T-helper 2 cell treated with Interferon-gamma antibody and Interleukin-4, amounts not matched to agents 5 μg/mL and 100 μg/mL, for 36 hours (primary cell): Measurements from ENCODE around the gene ACSL3.

Experiments
- DNase-seq: peaks from one replicate; pipeline ENCODE4 v3.0.0; 2021; ENCODE audit warnings: low spot score
- H3K27ac Mint-ChIP-seq: one replicate; pipeline ENCODE4 v1.8.0; 2021; ENCODE audit warnings: mild to moderate bottlenecking, mixed read lengths
- H3K27me3 Mint-ChIP-seq: one replicate; pipeline ENCODE4 v1.8.0; 2021; ENCODE audit warnings: low read depth, mixed read lengths
- H3K36me3 Mint-ChIP-seq: one replicate; pipeline ENCODE4 v1.8.0; 2021; ENCODE audit warnings: low read depth, mixed read lengths
- H3K4me1 Mint-ChIP-seq: one replicate; pipeline ENCODE4 v1.8.0; 2021; ENCODE audit warnings: low read depth, mixed read lengths
- H3K4me3 Mint-ChIP-seq: one replicate; pipeline ENCODE4 v1.8.0; 2022; ENCODE audit warnings: mild to moderate bottlenecking, moderate library complexity, mixed read lengths
- H3K9me3 Mint-ChIP-seq: one replicate; pipeline ENCODE4 v1.8.0; 2021; ENCODE audit warnings: mixed read lengths

ACSL3 gene

DNA sequence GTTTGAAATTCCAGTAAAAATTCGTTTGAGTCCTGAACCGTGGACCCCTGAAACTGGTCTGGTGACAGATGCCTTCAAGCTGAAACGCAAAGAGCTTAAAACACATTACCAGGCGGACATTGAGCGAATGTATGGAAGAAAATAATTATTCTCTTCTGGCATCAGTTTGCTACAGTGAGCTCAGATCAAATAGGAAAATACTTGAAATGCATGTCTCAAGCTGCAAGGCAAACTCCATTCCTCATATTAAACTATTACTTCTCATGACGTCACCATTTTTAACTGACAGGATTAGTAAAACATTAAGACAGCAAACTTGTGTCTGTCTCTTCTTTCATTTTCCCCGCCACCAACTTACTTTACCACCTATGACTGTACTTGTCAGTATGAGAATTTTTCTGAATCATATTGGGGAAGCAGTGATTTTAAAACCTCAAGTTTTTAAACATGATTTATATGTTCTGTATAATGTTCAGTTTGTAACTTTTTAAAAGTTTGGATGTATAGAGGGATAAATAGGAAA is 80.7 kb downstream of the ACSL3 start:
- Mint-ChIP-seq H3K4me1 (peaks cover 6% of the 10 kb centered on the region), H3K36me3 (peaks cover 29% of the 10 kb centered on the region), H3K27ac (no peak overlapping the region), H3K4me3 (no peak overlapping the region), H3K27me3 (no peaks in the 10 kb centered on the region), H3K9me3 (peaks cover 13% of the 10 kb centered on the region)
- no peak for DNase-seq

- Mint-ChIP-seq H3K4me3 (no peak overlapping the region), H3K27ac (no peak overlapping the region)
These were observed 81.7 kb downstream of the ACSL3 start for GRCh38 chr2:222942561-222942960.

DNA sequence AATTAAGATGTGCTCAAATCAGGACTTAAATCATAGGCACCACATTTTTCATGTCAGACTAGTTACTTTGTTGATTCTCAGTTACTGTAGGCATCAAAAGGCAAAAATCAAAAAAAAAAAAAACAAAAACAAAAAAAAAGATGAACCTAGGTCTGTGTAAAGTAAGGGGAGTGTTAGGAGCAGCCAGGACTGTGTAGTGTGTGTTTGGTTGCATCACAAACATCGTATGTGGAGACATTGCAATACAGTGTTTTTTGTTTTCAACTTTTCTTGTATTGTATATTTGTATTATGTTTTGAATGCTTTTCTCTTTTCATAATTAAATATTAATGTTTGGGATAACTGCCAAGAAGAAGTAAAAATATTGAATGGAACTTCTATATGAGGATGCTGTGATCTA is 82.1 kb downstream of the ACSL3 start:
- DNase-seq: no peak
- no peak overlapping the region for H3K27ac Mint-ChIP-seq
- peaks cover 6% of the 10 kb centered on the region for H3K4me1 Mint-ChIP-seq
- H3K27me3 Mint-ChIP-seq: no peaks in the 10 kb centered on the region
- no peak overlapping the region for H3K4me3 Mint-ChIP-seq
- H3K9me3 Mint-ChIP-seq: peaks cover 3% of the 10 kb centered on the region
- peaks cover 19% of the 10 kb centered on the region for H3K36me3 Mint-ChIP-seq

More at GRCh38 chr2:222942561-222942960, 81.7 kb downstream of the ACSL3 start:
- Mint-ChIP-seq H3K27me3 (no peaks in the 10 kb centered on the region), H3K9me3 (peaks cover 7% of the 10 kb centered on the region), H3K4me1 (peaks cover 6% of the 10 kb centered on the region), H3K36me3 (peaks cover 21% of the 10 kb centered on the region)
- no peak for DNase-seq

DNA sequence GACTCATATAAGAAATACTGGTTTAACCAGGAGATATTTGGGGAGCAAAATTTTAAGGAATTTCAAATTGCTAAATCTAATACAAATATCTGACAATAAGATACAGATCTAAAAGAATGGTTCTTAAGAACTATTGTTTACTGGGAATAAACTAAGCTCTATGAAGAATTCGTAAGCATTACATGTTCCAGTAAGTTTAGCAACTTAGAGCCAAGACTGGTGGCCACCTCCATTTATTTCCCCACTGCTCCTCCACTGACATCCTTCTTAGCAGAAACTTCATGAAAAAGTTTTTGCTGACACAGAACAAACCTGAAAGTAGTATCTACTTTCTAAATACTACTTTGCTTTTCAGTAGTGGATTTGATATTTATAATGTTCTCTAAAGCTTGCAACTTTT is 83.0 kb downstream of the ACSL3 start:
- H3K36me3 Mint-ChIP-seq: peaks cover 12% of the 10 kb centered on the region
- H3K9me3 Mint-ChIP-seq: no peaks in the 10 kb centered on the region
- H3K4me1 Mint-ChIP-seq: peaks cover 6% of the 10 kb centered on the region
- DNase-seq: no peak
- peaks cover 4% of the 10 kb centered on the region for H3K27me3 Mint-ChIP-seq
- no peak overlapping the region for H3K4me3 Mint-ChIP-seq
- H3K27ac Mint-ChIP-seq: no peak overlapping the region

GRCh38 chr2:222944552-222944951 is 83.7 kb downstream of the ACSL3 start:
- no peak for DNase-seq
- Mint-ChIP-seq H3K27ac (no peak overlapping the region), H3K36me3 (peaks cover 7% of the 10 kb centered on the region), H3K27me3 (peaks cover 4% of the 10 kb centered on the region), H3K4me1 (peaks cover 4% of the 10 kb centered on the region), H3K9me3 (no peaks in the 10 kb centered on the region), H3K4me3 (no peak overlapping the region)

DNA sequence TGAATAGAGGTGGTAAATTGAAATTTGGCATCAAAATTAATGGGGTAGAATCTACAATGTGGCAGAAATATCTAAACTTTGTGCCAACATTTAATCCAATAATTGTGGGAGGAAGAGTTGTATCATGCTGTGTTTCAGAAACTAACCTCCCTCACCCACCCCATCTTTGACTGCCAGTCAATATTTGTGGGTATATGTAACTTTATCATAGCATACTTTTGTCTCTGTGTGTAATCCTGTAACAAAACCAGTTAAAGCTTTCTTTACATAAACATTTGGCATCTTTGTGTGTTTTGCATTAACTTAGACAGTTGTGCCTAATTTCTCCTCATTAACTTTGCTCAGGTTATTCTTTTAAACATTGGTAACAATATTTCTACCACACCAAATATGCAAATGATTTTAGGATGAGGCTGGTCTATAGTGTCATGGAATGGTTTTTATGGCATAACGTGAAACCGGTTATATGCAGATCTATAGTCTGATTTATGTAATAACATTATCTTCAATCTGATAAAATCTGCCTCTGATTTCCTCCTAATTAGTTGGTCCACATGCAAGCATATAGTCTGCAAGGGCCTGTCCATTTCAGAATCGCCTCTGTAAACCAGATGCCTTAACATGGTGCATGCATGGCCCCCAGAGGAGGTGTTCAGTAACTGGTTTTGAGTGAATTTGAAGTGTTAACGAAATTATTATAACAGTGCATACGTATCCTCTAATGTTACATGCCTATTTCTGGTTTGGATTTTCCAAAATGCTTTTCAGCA is 84.3 kb downstream of the ACSL3 start:
- Mint-ChIP-seq H3K36me3 (peaks cover 7% of the 10 kb centered on the region), H3K27ac (no peak overlapping the region), H3K9me3 (no peaks in the 10 kb centered on the region), H3K4me3 (no peak overlapping the region), H3K27me3 (peaks cover 4% of the 10 kb centered on the region), H3K4me1 (peaks cover 4% of the 10 kb centered on the region)
- no peak for DNase-seq

DNA sequence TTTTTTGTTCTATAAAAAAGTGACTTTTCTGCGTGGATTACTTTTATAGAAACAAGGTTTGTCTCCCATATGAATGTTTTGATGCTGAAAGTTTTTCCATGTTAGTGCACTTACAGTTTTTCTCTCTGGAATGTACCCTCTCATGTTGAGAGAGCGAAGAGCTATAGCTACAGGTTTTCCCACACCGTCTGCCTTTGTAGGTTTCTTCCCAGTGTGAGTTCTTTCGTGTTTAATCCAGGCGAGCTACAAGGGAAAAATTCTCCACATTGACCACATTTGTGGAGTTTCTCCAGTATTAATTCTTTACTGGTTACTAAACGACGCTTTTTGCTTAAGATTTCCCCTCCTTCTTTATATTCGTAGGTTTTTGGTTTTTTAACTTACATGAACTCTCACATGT is 85.1 kb downstream of the ACSL3 start:
- peaks cover 4% of the 10 kb centered on the region for H3K4me1 Mint-ChIP-seq
- peaks cover 7% of the 10 kb centered on the region for H3K36me3 Mint-ChIP-seq
- DNase-seq: no peak
- H3K9me3 Mint-ChIP-seq: no peaks in the 10 kb centered on the region
- H3K4me3 Mint-ChIP-seq: no peak overlapping the region
- no peak overlapping the region for H3K27ac Mint-ChIP-seq
- H3K27me3 Mint-ChIP-seq: peaks cover 7% of the 10 kb centered on the region

- H3K4me3 Mint-ChIP-seq: no peak overlapping the region
- peaks cover 4% of the 10 kb centered on the region for H3K4me1 Mint-ChIP-seq
- peaks cover 14% of the 10 kb centered on the region for H3K27me3 Mint-ChIP-seq
- peaks cover under 1% of the 10 kb centered on the region for H3K36me3 Mint-ChIP-seq
- H3K27ac Mint-ChIP-seq: no peak overlapping the region
- DNase-seq: no peak
- no peaks in the 10 kb centered on the region for H3K9me3 Mint-ChIP-seq
These were observed 86.0 kb downstream of the ACSL3 start for GRCh38 chr2:222946700-222947287.

DNA sequence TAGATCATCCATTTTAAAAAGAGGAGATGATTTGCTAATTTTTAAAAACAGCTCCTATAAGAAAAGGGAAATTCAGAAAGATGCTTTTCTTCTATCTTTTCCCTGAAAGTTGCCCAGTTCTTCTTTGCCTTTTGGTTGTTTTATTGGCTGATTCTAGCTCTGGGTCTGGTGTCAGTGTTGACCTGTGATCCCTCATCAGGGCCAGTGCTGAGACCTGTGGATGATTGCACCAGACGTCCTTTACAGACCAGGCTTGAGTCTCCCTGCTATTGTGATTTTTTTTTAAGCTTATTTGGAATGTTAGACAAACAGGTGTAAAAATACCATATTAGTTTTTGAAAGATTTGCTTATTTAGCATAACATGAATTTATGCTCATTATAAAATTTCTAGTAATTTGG is 88.2 kb downstream of the ACSL3 start:
- no peaks in the 10 kb centered on the region for H3K4me1 Mint-ChIP-seq
- no peak overlapping the region for H3K27ac Mint-ChIP-seq
- H3K4me3 Mint-ChIP-seq: no peak overlapping the region
- H3K27me3 Mint-ChIP-seq: peaks cover 18% of the 10 kb centered on the region
- H3K9me3 Mint-ChIP-seq: no peaks in the 10 kb centered on the region
- H3K36me3 Mint-ChIP-seq: no peaks in the 10 kb centered on the region
- DNase-seq: no peak

GRCh38 chr2:222949690-222950323 is 89.0 kb downstream of the ACSL3 start:
- Mint-ChIP-seq H3K27me3 (peaks cover 25% of the 10 kb centered on the region), H3K9me3 (no peaks in the 10 kb centered on the region), H3K36me3 (no peaks in the 10 kb centered on the region), H3K27ac (no peak overlapping the region), H3K4me1 (no peaks in the 10 kb centered on the region), H3K4me3 (no peak overlapping the region)
- no peak for DNase-seq

DNA sequence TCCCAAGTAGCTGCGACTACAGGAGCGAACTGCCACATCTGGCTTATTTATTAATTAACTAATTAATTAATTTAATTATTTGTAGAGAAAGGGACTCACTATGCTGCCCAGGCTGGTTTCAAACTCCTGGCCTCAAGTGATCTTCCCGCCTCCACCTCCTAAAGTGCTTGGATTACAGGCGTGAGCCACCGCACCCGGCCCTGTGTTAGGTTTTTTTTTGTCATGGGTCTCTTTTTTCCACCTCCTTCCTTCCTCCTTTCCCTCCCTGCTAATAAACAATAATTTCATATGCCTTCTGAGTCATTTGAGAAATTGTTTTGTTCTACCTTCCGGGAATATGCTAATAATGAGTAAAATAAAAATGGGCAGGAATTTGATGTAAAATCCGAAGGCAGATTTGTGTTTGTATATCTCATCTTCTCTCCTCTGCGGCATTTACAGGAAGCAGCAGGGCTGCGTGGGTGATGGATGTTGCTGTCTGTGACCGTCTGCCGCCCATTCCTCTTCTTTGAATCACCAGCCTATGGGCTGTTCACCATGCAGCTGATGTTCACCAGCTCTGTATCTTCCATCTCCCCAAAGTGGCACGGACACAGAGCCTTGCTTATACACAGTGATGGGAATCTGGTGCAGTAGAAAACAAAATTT is 89.9 kb downstream of the ACSL3 start:
- Mint-ChIP-seq H3K9me3 (no peaks in the 10 kb centered on the region), H3K4me1 (no peaks in the 10 kb centered on the region), H3K27me3 (peaks cover 28% of the 10 kb centered on the region), H3K27ac (no peak overlapping the region), H3K36me3 (no peaks in the 10 kb centered on the region), H3K4me3 (no peak overlapping the region)
- DNase-seq: no peak

DNA sequence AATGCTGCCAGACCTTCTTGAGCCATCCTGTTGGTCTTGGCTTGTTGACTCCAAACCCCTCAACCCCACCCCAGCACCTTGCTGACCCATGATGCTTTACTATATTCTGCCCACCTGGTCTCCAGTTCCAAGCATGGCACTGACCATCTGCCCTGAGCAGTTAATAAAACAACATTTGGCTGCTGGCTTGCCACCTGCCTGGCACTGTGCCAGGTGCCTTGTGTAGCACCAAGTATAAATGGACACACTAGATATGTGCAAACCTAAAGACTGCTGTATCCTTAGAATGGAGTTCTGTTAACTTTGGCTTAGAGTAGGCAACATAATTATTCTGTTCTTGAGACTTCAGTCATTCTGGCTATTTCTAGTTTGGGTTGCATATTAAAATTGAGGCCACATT is 91.4 kb downstream of the ACSL3 start:
- Mint-ChIP-seq H3K9me3 (no peaks in the 10 kb centered on the region), H3K27me3 (peaks cover 34% of the 10 kb centered on the region), H3K4me3 (no peak overlapping the region), H3K36me3 (no peaks in the 10 kb centered on the region), H3K4me1 (no peaks in the 10 kb centered on the region), H3K27ac (no peak overlapping the region)
- no peak for DNase-seq

- no peak for DNase-seq
- Mint-ChIP-seq H3K4me1 (no peaks in the 10 kb centered on the region), H3K27ac (no peak overlapping the region)
These were observed 94.2 kb downstream of the ACSL3 start for GRCh38 chr2:222955008-222955407.

GRCh38 chr2:222959358-222959757 is 98.5 kb downstream of the ACSL3 start:
- Mint-ChIP-seq H3K4me1 (no peaks in the 10 kb centered on the region), H3K27me3 (peaks cover 22% of the 10 kb centered on the region), H3K36me3 (no peaks in the 10 kb centered on the region), H3K9me3 (no peaks in the 10 kb centered on the region), H3K4me3 (no peak overlapping the region), H3K27ac (no peak overlapping the region)
- DNase-seq: no peak

More at GRCh38 chr2:222955008-222955407, 94.2 kb downstream of the ACSL3 start:
- H3K4me3 Mint-ChIP-seq: no peak overlapping the region
- H3K27me3 Mint-ChIP-seq: peaks cover 36% of the 10 kb centered on the region
- no peaks in the 10 kb centered on the region for H3K36me3 Mint-ChIP-seq
- H3K9me3 Mint-ChIP-seq: no peaks in the 10 kb centered on the region
